ENCODE measurements around the gene IQCB1.

GRCh38 chr3:121752772-121753171, 82.1 kb downstream of the IQCB1 start:
- no peak for TF ChIP-seq POLR2A (IDR thresholded peaks at IDR 0.05)
- TF ChIP-seq CTCF (IDR thresholded peaks at IDR 0.05) = no peak
- TF ChIP-seq EP300 (IDR thresholded peaks at IDR 0.05; ENCODE audit: low read depth) = no peak

Measured in transverse colon (tissue), 3 donors.